Panc1 (cell line): ENCODE data around the gene CACNA2D3.

Source experiments
- CTCF ChIP-seq: fragments of 450-650 bp; IDR thresholded peaks from 2 replicates; pipeline ENCODE4 v1.5.1; 2017; ENCODE audit warnings: mild to moderate bottlenecking
- POLR2AphosphoS5 ChIP-seq: IDR thresholded peaks from 2 replicates; pipeline ENCODE4 v1.6.1; 2012; ENCODE audit warnings: mild to moderate bottlenecking, low read depth, low read length, moderate library complexity

GRCh38 chr3:54196360-54196991 is 74.1 kb downstream of the CACNA2D3 start:
- no peak for TF ChIP-seq CTCF
- no peak for TF ChIP-seq POLR2AphosphoS5
